B cell (primary cell): Measurements from ENCODE around the gene SGPP2. TPM values are rescaled to one million over a fixed set of nuclear protein-coding genes. Genes with fewer than 3 reads are reported as not detected.

Experiments
- ATAC-seq: fragments of 200-7000 bp; cut with Tn5 transposase; one replicate; pipeline ENCODE4 v1.10.0; 2021; ENCODE audit warnings: low read depth, mild to moderate bottlenecking, moderate number of reproducible peaks, moderate library complexity
- CTCF ChIA-PET: fragments of 350-600 bp; sonication (Branson Sonifier 250); formaldehyde crosslinking; loops from one replicate; lab custom pipeline; 2021; ENCODE audit warnings: antibody characterized with exemption, inconsistent platforms; lab: Charles Lee
- POLR2A ChIA-PET: fragments of 350-600 bp; sonication (Branson Sonifier 250); formaldehyde crosslinking; loops from one replicate; lab custom pipeline; 2021; ENCODE audit warnings: antibody characterized with exemption; lab: Charles Lee
- DNase-seq: peaks from one replicate; pipeline ENCODE4 v3.0.0; 2013
- H2AFZ ChIP-seq: 2 replicates; pipeline ENCODE4 v1.6.1; 2012; ENCODE audit warnings: mild to moderate bottlenecking, low read depth, low read length; ENCODE audit not compliant: insufficient read depth, poor library complexity, severe bottlenecking
- H3K27ac ChIP-seq, 2 donors: 1 replicate in 1 of 2; 2 replicates in 1 of 2; pipeline ENCODE4 v1.5.1; 2012 to 2013; ENCODE audit warnings: low read length in 2 of 2, mild to moderate bottlenecking in 2 of 2, moderate library complexity in 1 of 2
- H3K27me3 ChIP-seq, 4 experiments: fragments of 200-600 bp in 1 of 4; sonication (generic) in 1 of 4; replicated peaks in 1 of 4; 1 replicate in 2 of 4; 2 replicates in 2 of 4; pipeline versions ENCODE4 v1.6.1 to v1.7.0; 2013 to 2016; ENCODE audit warnings: low read length in 3 of 4, mild to moderate bottlenecking in 2 of 4, mixed read lengths in 1 of 4, moderate library complexity in 1 of 4; ENCODE audit not compliant: insufficient read depth in 4 of 4, control insufficient read depth in 3 of 4; ENCODE audit errors: control extremely low read depth in 1 of 4
- H3K36me3 ChIP-seq, 2 experiments: replicated peaks in 1 of 2; 1 replicate in 1 of 2; 2 replicates in 1 of 2; pipeline versions ENCODE4 v1.6.1 to v1.7.1; 2013; ENCODE audit warnings: low read length in 1 of 2; ENCODE audit not compliant: insufficient read depth in 2 of 2, control insufficient read depth in 1 of 2; ENCODE audit errors: control extremely low read depth in 1 of 2, extremely low read depth in 1 of 2
- H3K4me1 ChIP-seq, 2 donors: fragments of 200-600 bp in 1 of 2; sonication (generic) in 1 of 2; 1 replicate in 1 of 2; 2 replicates in 1 of 2; pipeline versions ENCODE4 v1.5.1 to v1.6.1; 2013 to 2017; ENCODE audit warnings: low read length in 2 of 2; ENCODE audit not compliant: control insufficient read depth in 2 of 2, insufficient read depth in 2 of 2
- H3K4me2 ChIP-seq: replicated peaks from 2 replicates; pipeline ENCODE3; 2012; ENCODE audit warnings: mild to moderate bottlenecking, low read depth, low read length; ENCODE audit not compliant: poor library complexity, severe bottlenecking
- H3K4me3 ChIP-seq, 5 experiments: fragments of 200-600 bp in 1 of 5; sonication (generic) in 1 of 5; 1 replicate in 3 of 5; 2 replicates in 2 of 5; pipeline versions ENCODE4 v1.5.1 to v1.7.0; 2011 to 2016; ENCODE audit warnings: low read length in 4 of 5, mild to moderate bottlenecking in 4 of 5, low read depth in 2 of 5, control low read depth in 1 of 5, moderate library complexity in 1 of 5; ENCODE audit not compliant: insufficient read depth in 1 of 5; ENCODE audit errors: control extremely low read depth in 1 of 5, extremely low read depth in 1 of 5
- H3K79me2 ChIP-seq: fragments of 200-600 bp; sonication (generic); one replicate; pipeline ENCODE4 v1.6.0; 2016; ENCODE audit warnings: low read length; ENCODE audit not compliant: control insufficient read depth, insufficient read depth
- H3K9ac ChIP-seq: fragments of 200-600 bp; sonication (generic); 2 replicates; pipeline ENCODE4 v1.6.1; 2017; ENCODE audit warnings: mild to moderate bottlenecking, low read length, moderate library complexity
- H3K9me3 ChIP-seq, 3 donors: one replicate each; pipeline versions ENCODE4 v1.6.1 to v1.7.1; 2013; ENCODE audit warnings: low read length in 2 of 3; ENCODE audit not compliant: control insufficient read depth in 2 of 3, insufficient read depth in 1 of 3; ENCODE audit errors: control extremely low read depth in 1 of 3
- H4K20me1 ChIP-seq: 2 replicates; pipeline ENCODE4 v1.6.0; 2012; ENCODE audit warnings: mild to moderate bottlenecking, low read length; ENCODE audit not compliant: insufficient read depth, control insufficient read depth, poor library complexity, severe bottlenecking
- H3K27ac Mint-ChIP-seq: one replicate; pipeline ENCODE4 v1.8.0; 2021; ENCODE audit warnings: mixed read lengths
- H3K27me3 Mint-ChIP-seq: one replicate; pipeline ENCODE4 v1.8.0; 2021; ENCODE audit warnings: mixed read lengths
- H3K4me1 Mint-ChIP-seq: one replicate; pipeline ENCODE4 v1.8.0; 2021; ENCODE audit warnings: mixed read lengths
- H3K4me3 Mint-ChIP-seq: one replicate; pipeline ENCODE4 v1.8.0; 2021; ENCODE audit warnings: mixed read lengths
- H3K9me3 Mint-ChIP-seq: one replicate; pipeline ENCODE4 v1.8.0; 2022; ENCODE audit warnings: mixed read lengths; ENCODE audit not compliant: insufficient read depth
- EZH2 ChIP-seq: IDR thresholded peaks from 2 replicates; pipeline ENCODE4 v1.6.1; 2012; ENCODE audit warnings: borderline replicate concordance, low read depth, mild to moderate bottlenecking, moderate library complexity, low read length; ENCODE audit not compliant: insufficient read depth, poor library complexity, severe bottlenecking
- WGBS: methylation state at CpG from one replicate; pipeline ENCODE4 v1.1.5; 2013; ENCODE audit warnings: missing lambda C conversion rate; ENCODE audit not compliant: insufficient coverage; 5-methylcytosine and 5-hydroxymethylcytosine counted together
- intact Hi-C: fragments of 100-400 bp; cut with micrococcal nuclease; formaldehyde crosslinking; loops from one replicate; pipeline ENCODE4 v1.10.0; 2022
- polyA plus RNA-seq: library from polyadenylated mRNA; depleted of rRNA; stranded (reverse); fragments of >200 nt; gene quantifications from 2 replicates; pipeline ENCODE4 v1.2.3, GENCODE V29; 2012
- total RNA-seq, 2 donors: library from RNA; stranded (reverse); fragments of 120-200 nt in 1 of 2; gene quantifications; 1 replicate in 1 of 2; 2 replicates in 1 of 2; pipeline versions ENCODE4 v1.2.3 to v1.2.4, GENCODE V29; 2013 to 2022
- TF ChIP-seq, protein P1 (sequence below): fragments of 200-600 bp; IDR thresholded peaks from one replicate; pipeline ENCODE4 v1.8.0; 2022; ENCODE audit warnings: antibody characterized with exemption, mild to moderate bottlenecking

SGPP2 gene
- total and polyA plus RNA-seq, 2 donors (not counting 1 experiment from before 2014, with no cell fraction given) = 1.5 to 7.7 TPM

DNA sequence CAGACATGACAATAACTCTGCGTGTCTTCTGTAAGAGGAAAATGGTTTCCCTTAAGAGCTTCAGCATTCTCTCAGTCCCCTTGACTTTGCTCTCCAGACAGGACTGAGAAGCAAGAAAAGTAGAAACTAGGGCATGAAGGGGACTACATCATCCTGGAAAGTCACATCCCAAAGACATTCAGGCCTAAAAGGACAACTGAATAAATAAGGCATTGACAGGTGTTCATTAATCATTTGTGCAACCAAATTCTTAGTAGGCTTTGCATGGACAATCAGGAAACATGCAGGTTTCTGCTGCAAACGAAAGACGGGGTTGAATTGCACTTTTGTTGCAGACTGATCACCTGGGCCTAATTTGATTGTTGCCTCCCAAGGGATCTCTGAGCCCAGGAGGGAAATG lies 1.2 kb upstream of the SGPP2 start:
- H3K27me3 ChIP-seq = peaks cover 0 to 31% (median 8%) of the 10 kb centered on the region in 4 experiments
- Mint-ChIP-seq H3K9me3 (no peaks in the 10 kb centered on the region), H3K27me3 (peaks cover 34% of the 10 kb centered on the region), H3K4me3 (peak overlapping the region; percentile 95), H3K4me1 (peaks cover 45% of the 10 kb centered on the region), H3K27ac (peak overlapping the region; percentile 95)
- peak overlapping the region in 1 of 5 experiments; percentile 59 for H3K4me3 ChIP-seq
- TF ChIP-seq, protein P1, sequence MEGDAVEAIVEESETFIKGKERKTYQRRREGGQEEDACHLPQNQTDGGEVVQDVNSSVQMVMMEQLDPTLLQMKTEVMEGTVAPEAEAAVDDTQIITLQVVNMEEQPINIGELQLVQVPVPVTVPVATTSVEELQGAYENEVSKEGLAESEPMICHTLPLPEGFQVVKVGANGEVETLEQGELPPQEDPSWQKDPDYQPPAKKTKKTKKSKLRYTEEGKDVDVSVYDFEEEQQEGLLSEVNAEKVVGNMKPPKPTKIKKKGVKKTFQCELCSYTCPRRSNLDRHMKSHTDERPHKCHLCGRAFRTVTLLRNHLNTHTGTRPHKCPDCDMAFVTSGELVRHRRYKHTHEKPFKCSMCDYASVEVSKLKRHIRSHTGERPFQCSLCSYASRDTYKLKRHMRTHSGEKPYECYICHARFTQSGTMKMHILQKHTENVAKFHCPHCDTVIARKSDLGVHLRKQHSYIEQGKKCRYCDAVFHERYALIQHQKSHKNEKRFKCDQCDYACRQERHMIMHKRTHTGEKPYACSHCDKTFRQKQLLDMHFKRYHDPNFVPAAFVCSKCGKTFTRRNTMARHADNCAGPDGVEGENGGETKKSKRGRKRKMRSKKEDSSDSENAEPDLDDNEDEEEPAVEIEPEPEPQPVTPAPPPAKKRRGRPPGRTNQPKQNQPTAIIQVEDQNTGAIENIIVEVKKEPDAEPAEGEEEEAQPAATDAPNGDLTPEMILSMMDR = no peak
- no peak for TF ChIP-seq EZH2
- H4K20me1 ChIP-seq = no peaks in the 10 kb centered on the region
- ChIA-PET POLR2A (no interaction called here), CTCF (interaction anchor here (1.6 kb wide), 1 partner anchor 105 kb away, joined by 8 read pairs; no protein-coding TSS in a partner anchor)
- H3K9ac ChIP-seq = no peak overlapping the region
- 72% methylated on average over 2 of the region's 3 CpGs for WGBS
- peak overlapping the region; percentile 73 for H3K4me2 ChIP-seq
- DNase-seq = no peak
- intact Hi-C loops = no loop called here
- no peak overlapping the region for H3K27ac ChIP-seq
- H3K36me3 ChIP-seq = no peaks in the 10 kb centered on the region
- no peak overlapping the region for H2AFZ ChIP-seq
- H3K79me2 ChIP-seq = no peaks in the 10 kb centered on the region
- ATAC-seq = no peak
- peaks cover 0 to 3% (median 0%) of the 10 kb centered on the region in 3 donors for H3K9me3 ChIP-seq
- H3K4me1 ChIP-seq = peaks cover 14 to 44% of the 10 kb centered on the region in 2 donors

DNA sequence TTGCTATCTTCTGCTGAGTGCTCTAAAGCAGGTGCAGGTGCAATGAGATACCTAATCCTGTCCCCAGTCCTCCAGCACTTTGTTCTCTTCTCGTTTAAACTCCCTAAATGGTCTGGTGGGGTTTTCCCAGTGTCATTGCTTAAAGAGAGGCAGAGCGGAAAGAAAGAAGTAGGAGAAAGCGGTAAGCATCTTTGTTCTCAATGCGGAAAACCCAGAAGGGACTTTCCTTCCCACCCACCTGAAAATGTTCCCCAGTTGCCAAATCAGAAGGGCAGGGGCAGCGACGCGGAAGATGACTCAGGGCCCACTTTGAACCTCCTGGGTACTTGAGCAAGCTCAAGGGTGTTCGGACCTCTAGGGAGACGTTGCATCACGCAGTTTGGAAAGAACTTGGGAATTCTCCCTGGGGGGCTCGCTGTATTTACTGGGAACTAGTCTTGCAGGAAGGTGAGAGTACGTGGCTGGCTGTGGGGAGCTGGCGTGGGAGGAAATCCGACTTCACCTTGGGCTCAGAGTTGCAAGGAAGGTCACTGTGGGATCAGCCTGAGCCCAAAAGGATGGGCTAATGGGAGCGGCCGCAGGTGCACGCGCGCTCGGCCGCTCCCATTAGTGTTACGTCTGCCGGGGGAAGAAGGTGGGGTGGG lies 589 bp upstream of the SGPP2 start:
- Histone ChIP-seq H2AFZ (no peak overlapping the region), H3K36me3 (no peaks in the 10 kb centered on the region), H3K27ac (no peak overlapping the region), H3K4me2 (peak overlapping the region; percentile 73), H4K20me1 (no peaks in the 10 kb centered on the region), H3K4me3 (peak overlapping the region in 4 of 5 experiments; percentile 29 to 61 (median 52)), H3K9me3 (peaks cover 0 to 3% (median 0%) of the 10 kb centered on the region in 3 donors), H3K79me2 (no peaks in the 10 kb centered on the region), H3K9ac (peak overlapping the region; percentile 55), H3K27me3 (peaks cover 0 to 31% (median 8%) of the 10 kb centered on the region in 4 experiments), H3K4me1 (peaks cover 14 to 45% of the 10 kb centered on the region in 2 donors)
- intact Hi-C loops = no loop called here
- ATAC-seq = peak; percentile 37
- Mint-ChIP-seq H3K9me3 (no peaks in the 10 kb centered on the region), H3K27ac (peak overlapping the region; percentile 95), H3K4me3 (peak overlapping the region; percentile 95), H3K4me1 (peaks cover 45% of the 10 kb centered on the region), H3K27me3 (peaks cover 34% of the 10 kb centered on the region)
- TF ChIP-seq, protein P1 = no peak
- TF ChIP-seq EZH2 = no peak
- peak; percentile 64 for DNase-seq
- CTCF ChIA-PET = no interaction called here
- 15% methylated on average over 22 of the region's 23 CpGs for WGBS
- POLR2A ChIA-PET = no interaction called here
